HG03565 (cell line): Measurements from ENCODE around the gene ADARB2.

Source experiments
- ATAC-seq: cut with Tn5 transposase; IDR thresholded peaks from one replicate; pipeline ENCODE4 v1.9.1; 2021; ENCODE audit warnings: mild to moderate bottlenecking, moderate library complexity; ENCODE audit not compliant: unreplicated experiment

Gene ADARB2

DNA sequence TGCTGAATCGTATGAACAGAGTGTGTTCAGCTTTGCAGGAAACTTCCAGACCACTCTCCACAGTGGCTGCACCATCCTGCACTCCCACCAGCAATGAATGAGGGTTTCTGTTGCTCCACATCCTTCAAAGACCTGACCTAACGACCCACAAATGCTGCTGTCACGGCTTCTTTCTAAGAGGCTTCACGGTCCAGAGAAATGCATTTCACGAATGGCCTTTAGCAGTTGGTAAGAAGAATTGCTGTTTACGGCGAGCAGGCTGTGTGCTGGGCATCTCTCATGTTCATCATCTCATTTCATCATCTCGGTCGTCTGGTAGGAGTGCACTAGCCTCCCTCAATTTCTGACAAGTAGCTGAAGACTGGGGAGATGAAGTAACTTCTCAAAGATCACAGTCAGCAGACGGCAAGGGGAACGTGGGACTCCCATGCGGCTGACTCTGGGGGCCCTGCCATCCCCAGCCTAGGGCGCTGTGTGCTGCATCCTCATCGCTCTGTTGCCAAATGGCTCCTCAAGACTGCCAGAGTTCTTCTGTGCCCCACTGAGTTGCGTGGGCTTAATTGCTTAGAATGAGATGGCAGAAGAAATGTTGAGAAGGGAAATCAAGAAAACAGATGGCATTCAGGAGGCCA lies 72.9 kb downstream of the ADARB2 start:
- no peak for ATAC-seq

DNA sequence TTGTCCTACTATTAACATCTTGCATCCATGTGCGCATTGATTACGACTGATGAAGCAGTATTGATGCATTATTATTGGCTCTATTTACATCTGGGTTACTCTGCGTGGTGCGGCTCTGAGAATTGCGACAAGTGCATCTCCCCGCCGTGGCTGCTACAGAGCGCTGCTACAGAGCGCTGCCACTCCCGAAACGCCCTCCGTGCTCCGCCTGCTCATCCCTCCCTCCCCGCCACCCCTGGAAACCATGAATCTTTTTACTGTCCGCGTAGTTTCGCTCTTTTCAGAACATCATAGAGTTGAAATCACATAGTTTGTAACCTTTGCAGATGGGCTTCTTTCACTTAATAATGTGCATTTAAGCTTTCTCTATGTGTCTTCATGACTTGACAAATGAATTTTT lies 74.1 kb downstream of the ADARB2 start:
- no peak for ATAC-seq

DNA sequence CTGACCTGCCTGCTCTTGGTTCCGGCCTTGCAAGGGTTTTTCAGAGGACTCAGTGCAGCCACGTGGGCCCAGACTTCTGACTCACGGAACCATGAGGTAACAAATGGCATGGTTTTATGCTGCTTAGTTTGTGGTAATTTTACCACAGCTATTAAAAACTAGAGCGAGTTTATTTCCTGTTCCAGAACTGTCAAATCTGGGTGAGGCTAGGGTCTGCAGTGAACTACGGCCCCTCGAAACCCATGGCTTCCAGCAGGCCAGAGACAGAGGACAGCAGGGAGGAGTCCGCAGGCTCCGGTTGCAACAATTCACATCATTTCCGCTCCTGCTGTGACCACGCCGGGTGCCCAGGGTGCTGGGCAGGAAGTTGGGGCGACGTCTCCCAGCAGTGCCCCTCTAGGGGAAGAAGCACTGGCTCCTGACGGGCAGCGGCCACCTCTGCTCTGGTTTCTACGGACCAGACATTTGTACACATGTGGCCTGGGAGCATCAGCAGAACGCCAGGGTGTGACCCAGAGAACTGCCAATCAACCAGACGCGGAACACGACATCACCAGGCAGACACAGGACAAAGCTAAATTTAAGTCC lies 74.8 kb downstream of the ADARB2 start:
- no peak for ATAC-seq

DNA sequence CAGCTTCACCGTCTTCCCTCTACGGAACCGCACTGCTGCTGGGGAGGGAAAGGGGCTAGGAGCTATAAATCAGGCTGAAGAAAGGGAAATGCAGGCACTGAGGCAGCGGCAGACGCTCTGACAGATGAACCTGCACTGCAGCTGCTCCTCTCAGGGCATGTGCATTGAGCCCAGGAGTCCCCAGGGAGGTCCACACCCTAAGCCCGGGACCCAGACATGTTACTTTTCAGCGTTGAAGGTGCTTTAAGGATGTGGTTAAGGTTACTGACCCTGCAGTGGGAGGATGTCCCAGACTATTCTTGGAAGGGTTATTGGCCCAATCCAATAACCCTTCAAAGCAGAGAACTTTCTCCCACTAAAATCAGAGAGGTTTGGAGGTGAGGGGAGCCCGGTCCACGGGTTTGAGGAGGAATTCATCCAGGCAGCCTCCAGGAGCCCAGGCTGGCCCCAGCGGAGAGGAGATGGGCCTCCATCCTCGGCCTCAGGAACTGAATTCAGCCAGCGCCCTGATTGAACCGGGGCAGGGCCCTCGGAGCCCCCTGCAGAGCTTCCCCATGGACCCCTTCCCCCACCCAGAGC lies 75.4 kb downstream of the ADARB2 start:
- peak; percentile 78 for ATAC-seq

DNA sequence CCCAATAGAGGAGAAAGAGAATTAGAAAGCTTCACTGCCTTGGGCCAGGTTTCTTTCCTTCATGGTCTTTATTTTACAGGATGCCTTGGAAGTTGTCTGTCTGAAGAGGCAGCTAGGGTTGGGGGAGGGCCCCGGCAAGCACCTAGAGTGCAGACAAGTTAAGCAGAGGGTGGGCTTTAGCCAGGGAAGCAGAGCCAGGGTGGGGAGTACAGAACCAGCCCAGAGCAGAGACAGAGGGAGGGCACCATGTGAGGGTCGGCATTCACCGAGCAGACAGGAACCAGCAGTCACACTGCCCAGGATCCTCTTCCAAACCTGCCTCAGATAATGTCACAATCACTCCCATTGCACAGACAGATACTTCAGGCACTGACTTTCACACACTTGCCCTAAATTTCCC lies 75.9 kb downstream of the ADARB2 start:
- ATAC-seq: no peak

DNA sequence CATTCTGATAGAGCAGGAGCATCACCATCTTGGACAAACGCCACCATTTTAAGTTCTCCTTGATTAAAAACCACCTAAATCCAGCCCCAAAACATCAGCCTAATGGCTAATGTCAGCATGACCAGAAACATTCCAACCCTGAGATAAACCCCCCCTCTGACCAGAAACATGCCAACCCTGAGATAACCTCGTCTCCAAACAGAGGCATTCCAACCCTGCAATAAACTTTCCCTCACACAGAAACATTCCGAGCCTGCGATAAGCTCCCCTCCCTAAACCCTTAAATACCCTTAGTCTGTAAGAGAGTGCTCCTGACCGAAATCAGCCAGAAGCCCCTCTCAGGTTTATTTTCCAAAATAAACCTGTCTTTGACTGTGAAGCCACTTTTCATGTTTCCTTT lies 76.5 kb downstream of the ADARB2 start:
- ATAC-seq: no peak

DNA sequence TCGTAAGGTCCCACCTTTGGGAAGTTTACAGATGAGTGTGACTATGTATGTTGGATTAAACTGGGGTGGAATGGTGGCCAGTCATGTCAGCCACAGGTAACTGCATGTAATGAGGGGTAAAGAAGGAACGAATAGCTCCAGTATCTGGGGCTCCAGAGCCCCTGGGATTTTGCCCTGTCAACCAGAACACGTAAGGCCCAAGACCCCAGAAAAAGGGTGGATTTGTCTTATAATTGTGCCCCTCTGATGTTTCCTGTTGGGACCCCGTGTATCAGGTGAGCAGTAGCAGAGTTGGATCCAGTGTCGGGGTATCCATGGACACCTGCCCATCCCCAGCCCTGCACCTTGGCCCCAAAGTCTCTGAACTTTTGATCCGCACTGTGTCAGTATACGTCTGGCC lies 76.9 kb downstream of the ADARB2 start:
- no peak for ATAC-seq

DNA sequence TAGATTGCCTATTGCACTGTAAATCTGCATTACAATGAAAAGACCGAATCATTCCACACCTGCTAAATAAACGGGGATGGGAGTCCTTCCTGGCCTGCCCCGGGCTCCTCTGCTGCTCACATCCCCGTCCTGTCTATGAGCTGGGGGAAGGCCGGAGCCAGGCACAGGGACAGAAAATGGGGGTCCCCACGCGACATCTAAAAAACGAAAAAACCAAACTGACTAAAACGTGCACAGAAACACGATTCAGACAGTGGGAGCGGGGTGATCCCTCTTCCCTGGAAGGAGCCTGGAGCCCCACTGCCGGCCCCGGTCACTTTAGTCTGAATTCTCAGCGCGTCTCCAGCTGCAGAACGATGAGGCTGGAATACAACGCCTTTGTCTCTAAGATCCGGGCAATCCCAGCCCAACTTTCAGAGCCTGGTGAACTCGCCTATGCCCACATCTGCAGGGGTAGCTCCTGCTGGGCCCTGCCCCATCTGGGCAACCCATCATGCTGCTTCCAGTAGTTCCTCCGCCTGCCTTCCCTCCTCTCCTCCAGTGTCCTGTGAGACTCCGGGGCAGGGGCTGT lies 78.0 kb downstream of the ADARB2 start:
- no peak for ATAC-seq

DNA sequence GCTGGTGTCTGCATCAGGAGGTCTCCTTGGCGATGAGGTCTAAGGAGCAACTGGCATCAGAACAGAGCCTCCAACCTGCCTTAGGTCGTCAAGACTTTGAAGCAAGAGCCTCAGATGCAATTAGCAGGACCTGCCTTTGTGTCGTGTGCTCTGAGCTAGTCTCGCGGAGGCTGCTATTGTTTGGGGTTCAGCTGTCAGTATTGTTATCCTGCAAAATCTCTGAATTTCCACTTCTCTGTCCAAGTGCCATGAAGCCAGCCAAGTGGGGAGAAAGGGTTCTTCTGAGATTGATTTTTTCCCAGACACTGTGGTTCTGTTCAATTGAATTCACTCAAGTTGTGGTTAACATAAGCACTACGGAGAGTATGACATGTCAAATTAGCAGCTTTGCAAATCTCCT lies 78.7 kb downstream of the ADARB2 start:
- no peak for ATAC-seq

DNA sequence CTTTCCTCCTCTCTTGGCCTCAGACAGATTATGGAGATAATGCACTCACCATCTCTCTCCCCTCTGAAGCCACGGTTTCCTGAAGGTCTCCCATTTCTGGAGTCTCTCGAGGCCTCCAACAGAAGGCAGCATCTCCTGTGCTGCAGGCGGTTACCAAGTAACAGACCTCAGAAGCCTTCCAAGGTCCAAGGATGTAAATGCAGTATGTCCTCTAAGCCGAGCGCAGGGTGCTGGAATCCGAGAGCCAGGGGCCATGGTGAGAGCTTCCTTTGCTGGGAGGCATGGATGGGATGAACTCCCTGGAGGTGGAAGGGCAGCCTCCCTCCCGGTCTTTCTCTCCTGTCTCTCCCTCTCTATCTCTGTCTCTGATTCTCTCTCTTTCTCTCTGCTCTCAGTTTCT lies 79.8 kb downstream of the ADARB2 start:
- no peak for ATAC-seq

DNA sequence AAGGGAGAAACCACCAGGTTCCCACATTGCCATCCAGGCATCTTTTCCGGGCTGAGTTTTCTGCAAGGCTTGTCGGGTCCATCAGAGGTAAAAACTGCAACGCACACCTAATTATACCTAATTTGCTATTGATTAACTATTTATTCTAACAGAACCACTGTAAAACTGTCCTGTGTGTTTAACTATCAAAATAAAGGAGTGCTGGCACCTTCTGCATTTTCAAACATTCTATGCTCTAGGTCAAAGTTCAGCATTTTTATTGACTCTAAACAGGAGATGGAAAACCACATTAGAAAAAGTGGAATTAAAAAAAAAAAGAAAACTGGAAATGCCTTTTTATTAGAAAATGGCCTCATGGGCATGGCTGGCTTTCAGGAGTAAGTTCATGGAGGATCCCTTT lies 82.0 kb downstream of the ADARB2 start:
- ATAC-seq: no peak

DNA sequence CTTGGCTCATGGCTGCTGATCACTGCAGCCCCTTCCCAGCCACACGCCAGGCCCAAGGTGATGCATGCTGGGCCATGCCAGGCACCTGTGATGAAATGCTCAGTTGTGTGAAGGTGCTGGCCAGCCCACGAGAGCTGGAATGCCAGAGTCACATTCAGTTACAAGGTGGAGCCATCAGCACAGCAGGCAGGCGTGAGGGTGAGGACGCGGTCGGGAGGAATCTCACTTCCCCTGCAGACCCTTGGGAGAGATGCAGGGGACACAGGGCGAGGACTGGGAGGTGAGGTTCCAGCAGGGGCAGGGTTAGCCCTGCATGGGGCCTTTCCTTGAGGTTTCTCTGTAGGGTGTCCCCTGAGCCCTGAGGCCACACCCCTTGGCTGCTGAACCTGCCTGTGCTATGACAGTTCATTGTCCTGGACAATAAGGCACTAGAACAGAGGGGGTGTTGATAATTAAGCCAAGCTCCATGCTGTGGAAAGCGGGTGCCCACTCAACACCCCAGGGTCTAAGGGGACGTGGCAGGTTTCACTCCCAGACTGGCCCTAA lies 82.4 kb downstream of the ADARB2 start:
- ATAC-seq: no peak

DNA sequence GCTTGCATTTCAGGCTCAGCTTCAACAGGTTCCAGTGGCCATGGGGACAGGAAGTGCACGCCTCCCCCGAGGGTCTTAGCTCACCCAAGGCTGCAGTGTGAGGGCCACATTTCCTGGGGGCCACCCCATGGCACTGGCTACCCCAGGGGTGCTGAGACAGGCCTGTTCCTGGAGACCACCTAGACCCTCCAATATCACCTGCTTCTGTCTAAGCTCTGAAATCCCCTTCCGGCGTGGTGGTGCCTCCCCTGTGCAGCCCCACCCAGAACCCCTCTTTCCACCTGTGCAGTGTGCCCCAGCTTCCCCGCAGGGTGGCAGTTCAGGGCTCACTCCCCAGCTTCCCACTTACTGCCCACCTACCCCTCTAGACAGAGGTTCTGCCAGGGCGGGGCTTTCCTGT lies 83.1 kb downstream of the ADARB2 start:
- no peak for ATAC-seq

DNA sequence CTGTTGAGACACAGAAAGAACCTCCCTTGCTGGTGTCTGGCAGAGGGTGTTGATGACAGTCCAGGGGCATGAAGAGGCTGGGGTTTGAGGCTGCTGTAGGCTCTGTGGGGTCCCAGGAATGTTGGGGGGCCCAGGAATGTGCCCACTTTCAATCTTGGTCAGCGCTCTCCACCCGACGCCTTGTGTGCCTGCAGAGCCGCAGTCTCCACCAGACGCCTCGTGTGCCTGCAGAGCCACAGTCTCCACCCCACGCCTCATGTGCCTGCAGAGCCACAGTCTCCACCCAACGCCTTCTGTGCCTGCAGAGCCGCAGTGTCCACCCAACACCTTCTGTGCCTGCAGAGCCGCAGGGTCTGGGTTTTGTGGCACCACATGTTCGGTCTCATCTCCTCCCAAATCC lies 84.0 kb downstream of the ADARB2 start:
- no peak for ATAC-seq

DNA sequence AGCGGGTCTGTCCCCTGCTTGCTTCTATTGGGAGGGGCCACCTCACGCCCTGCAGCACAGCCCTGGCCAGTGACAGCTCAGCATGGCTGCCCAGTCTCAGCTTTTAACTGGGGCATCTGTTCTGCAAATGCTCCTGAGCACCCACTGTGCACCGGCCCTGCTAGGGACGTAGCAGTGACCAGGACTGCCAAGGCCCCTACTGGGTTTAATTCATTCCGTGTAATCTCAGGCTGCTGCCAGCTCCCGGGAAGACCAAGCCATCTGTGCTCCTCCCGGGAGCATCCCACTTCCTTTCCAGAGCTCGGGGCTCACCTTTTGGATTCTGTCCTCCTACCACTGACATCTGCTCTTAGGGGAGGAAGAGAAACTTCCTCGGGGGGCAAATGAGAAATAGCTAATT lies 85.2 kb downstream of the ADARB2 start:
- ATAC-seq: no peak

DNA sequence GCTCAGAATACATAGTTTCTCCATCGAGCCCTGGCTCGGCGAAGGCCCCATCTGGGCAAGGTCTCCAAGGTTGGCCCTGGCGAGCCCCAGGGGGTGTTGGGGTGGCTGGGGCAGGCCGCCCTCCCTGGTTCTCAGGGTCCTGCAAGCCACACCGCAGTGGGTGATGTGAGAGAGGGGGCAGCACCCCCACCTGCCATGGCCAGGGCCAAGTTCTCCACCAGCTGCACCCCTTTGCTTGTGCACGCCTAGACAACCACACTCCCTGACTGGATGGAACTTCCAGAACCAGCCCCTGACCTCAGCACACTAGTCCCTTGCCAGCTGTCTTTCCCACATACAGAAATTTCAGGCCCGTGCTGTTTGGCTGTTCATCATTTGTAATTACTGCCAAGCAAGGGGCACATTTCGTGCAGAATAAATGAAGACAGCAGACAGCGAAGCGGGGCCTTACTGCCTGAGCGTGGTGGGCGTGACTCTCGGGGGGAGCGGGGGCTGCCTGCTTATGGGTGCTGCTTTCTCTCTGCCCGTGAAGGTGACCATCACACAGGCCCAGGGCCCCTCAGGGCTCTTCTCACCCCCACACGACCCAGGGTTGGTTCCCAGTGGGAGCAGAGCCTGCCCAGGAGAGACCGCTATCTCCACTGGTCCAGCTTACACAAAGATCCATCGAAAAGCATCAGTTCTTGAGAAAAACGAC lies 85.9 kb downstream of the ADARB2 start:
- no peak for ATAC-seq

DNA sequence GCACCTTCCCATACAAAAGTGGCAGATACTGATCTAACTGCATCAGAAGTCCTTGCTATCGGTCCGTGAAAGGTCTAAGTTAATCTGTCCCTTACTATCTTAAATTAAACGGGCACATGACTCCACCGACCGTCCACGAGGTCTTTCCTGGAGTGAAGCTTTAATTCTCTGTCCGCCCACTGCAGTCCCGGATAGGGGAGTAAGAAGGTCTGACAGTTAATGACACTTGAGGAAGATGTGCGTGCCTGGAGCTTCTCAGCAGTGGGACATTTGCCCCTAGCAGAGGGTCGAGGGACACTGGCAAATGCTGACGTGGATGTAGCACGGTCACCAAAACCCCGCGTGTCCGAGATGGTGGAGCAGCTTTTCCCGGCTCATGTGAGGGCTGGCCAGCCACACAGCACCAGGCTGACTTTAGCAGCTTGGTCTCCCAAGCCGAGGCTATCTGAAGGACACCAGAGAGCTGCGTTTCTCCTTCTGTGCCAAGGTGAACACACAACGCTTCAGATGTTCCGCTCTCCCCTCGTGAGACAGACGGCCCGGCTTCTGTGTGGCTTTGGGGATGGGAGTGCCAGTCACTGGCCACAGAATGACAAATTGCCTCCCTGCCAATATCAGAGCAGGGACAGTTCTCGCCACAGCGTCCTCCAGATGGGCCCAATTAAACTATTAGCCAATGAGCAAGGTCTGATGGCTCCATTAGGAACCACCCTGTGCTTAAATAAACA lies 86.6 kb downstream of the ADARB2 start:
- no peak for ATAC-seq

DNA sequence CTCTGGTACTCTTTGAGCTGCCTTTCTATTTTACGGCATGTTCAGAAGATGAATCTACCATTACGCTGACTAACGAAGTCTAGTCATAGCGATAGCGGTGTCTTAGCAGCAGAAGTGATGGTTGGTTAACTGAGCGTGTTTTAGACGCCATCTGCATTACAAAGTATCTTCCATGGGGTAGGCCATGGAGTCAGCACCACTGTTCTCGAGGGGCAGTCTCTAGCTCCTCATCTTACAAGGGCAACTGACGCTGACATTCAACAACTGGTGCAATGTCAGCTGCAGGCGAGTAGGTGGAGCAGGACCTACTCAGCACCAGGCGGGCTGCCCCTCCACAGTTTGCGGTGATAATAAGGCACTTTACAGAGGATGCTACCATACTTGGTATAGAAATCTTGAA lies 88.7 kb downstream of the ADARB2 start:
- peak; percentile 80 for ATAC-seq

DNA sequence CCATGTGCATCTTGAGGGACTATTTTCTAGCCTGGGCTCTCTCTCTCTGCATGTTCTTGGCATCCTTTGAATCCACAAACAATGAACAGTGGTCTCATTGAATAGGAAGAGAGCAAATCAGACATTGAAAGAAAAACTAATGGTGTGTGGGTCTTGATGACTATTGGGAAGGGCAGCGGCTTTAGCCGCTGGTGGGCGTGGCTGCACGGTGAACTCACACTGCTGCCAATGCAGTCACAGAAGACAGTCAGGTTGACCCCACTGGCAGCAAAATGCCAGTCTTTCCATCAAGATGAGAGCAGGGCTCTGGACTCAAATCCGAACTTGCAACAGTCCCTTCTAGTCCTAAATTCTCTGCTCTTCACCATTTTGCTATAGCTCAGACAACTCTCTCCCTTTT lies 91.0 kb downstream of the ADARB2 start:
- no peak for ATAC-seq

DNA sequence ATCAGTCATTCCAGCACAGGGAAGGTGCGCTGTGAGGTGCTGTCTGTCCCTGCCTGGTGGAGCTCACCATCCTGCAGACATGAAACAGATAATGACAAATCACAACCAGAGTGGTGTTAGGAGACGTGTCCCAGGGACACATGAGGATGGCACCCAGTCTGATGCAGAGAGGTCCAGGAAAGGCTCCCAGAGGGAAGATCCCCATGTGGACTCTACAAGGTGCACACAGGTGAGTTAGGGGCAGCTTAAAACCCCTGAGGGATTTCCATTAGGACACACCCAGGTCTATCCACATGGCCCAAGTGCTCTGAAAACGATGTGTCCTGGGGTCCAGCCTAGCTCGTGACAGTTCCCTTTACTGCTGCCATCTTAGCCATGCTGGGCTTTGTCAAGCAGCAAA lies 91.4 kb downstream of the ADARB2 start:
- no peak for ATAC-seq

DNA sequence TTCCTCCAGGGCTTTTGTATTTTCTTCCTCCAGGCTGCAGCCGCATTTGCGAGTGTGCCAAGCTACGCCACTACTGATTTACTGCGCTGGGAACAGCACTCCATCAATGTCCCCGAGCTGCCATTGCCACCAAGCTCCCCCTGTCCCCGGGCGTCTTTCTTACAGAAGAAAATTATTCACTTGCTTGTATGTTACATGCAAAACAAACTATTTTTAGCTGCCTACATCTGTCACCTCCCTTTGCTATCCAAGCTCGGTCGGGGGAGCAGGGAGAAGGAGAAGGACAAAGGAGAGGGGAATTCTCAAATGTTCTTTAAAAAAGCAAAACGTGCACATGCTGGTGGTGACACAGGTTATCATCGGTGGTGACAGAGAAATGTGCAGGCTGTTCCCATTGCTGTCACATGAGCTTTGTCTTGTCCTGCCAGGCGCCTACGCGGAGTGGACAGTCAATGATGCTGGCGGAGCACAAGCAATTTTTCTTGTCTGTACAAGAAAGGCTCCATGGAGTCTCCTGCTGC lies 93.1 kb downstream of the ADARB2 start:
- no peak for ATAC-seq
